Measurements from ENCODE around the gene FNTB.

GRCh38 chr14:64947710-64948611 lies 38.7 kb upstream of the FNTB start:
- no peak for TF ChIP-seq GATA2 (IDR thresholded peaks at IDR 0.05; ENCODE audit: low read depth, low read length)
- TF ChIP-seq GATA3 (IDR thresholded peaks at IDR 0.05; ENCODE audit: low read depth, low read length), result no peak
